HCT116 (cell line): Measurements from ENCODE around the gene PPFIBP1. TPM values are rescaled to one million over a fixed set of nuclear protein-coding genes. Genes with fewer than 3 reads are reported as not detected.

Source experiments
- ATAC-seq: fragments of 200-7000 bp; cut with Tn5 transposase; 2 replicates; pipeline ENCODE4 v1.9.1; 2020; ENCODE audit warnings: mild to moderate bottlenecking, moderate library complexity
- BruUV-seq: library from RNA; stranded (reverse); fragments of 400-500 nt; replicated peaks from 2 replicates; lab custom pipeline; 2021; lab: Mats Ljungman, UMichigan
- CTCF ChIA-PET: fragments of 300-600 bp; sonication (Branson Sonifier 250); formaldehyde crosslinking; loops from one replicate; lab custom pipeline; 2021; ENCODE audit warnings: antibody characterized with exemption; lab: Charles Lee
- POLR2A ChIA-PET: fragments of 300-600, 350-600 bp; sonication (Branson Sonifier 250); formaldehyde crosslinking; loops from one replicate; lab custom pipeline; 2021; ENCODE audit warnings: antibody characterized with exemption; lab: Charles Lee
- RAD21 ChIA-PET, 2 experiments: fragments of 300-600 bp; sonication (Branson Sonifier 250); formaldehyde crosslinking; loops; one replicate each; lab custom pipeline; 2023; ENCODE audit warnings: low total read pairs in 2 of 2; ENCODE audit not compliant: uncharacterized antibody in 2 of 2, unreplicated experiment in 2 of 2, low non-redundant PET in 1 of 2; lab: Charles Lee
- DNase-seq: peaks from one replicate; pipeline ENCODE4 v3.0.0-alpha.2; 2010; ENCODE audit warnings: low read depth, low spot score
- H2AFZ ChIP-seq: fragments of 200-600 bp; shearing (Covaris generic), sonication (generic); 2 replicates; pipeline ENCODE4 v1.6.1; 2017; ENCODE audit warnings: low read depth, mixed run types, mixed read lengths, antibody characterized with exemption, low read length; ENCODE audit not compliant: poor library complexity, severe bottlenecking
- H3K27ac ChIP-seq: 2 replicates; pipeline ENCODE4 v1.5.1; 2012; ENCODE audit warnings: low read depth, low read length
- H3K27me3 ChIP-seq: fragments of 200-600 bp; sonication (generic); 2 replicates; pipeline ENCODE4 v1.6.1; 2016; ENCODE audit warnings: mixed run types, low read length, mixed read lengths; ENCODE audit not compliant: insufficient read depth
- H3K36me3 ChIP-seq, 2 experiments: fragments of 200-500 bp in 1 of 2; fragments of 200-600 bp in 1 of 2; sonication (Bioruptor generic) in 1 of 2; sonication (generic) in 1 of 2; 2 replicates each; pipeline versions ENCODE4 v1.5.1 to v1.6.1; 2014 to 2016; ENCODE audit warnings: low read length in 2 of 2, inconsistent platforms in 1 of 2, mixed read lengths in 1 of 2, mixed run types in 1 of 2; ENCODE audit not compliant: insufficient read depth in 2 of 2, control insufficient read depth in 1 of 2
- H3K4me1 ChIP-seq, 2 experiments: fragments of 200-600 bp in 1 of 2; sonication (generic) in 1 of 2; 2 replicates each; pipeline versions ENCODE4 v1.5.1 to v1.6.1; 2012 to 2017; ENCODE audit warnings: low read length in 2 of 2, inconsistent platforms in 1 of 2, mild to moderate bottlenecking in 1 of 2, mixed read lengths in 1 of 2, mixed run types in 1 of 2, moderate library complexity in 1 of 2; ENCODE audit not compliant: insufficient read depth in 2 of 2, control insufficient read depth in 1 of 2
- H3K4me2 ChIP-seq: fragments of 200-600 bp; sonication (generic); 2 replicates; pipeline ENCODE4 v1.6.1; 2017; ENCODE audit warnings: mixed run types, low read length, mixed read lengths
- H3K4me3 ChIP-seq, 2 experiments: fragments of 200-600 bp in 1 of 2; sonication (generic) in 1 of 2; replicated peaks in 1 of 2; 2 replicates each; pipeline ENCODE4 v1.5.1; 2011 to 2016; ENCODE audit warnings: low read length in 2 of 2, control low read depth in 1 of 2, low read depth in 1 of 2, mild to moderate bottlenecking in 1 of 2, mixed read lengths in 1 of 2, mixed run types in 1 of 2
- H3K79me2 ChIP-seq: fragments of 200-600 bp; sonication (generic); 2 replicates; pipeline ENCODE4 v1.6.1; 2017; ENCODE audit warnings: mild to moderate bottlenecking, mixed run types, low read length, moderate library complexity, mixed read lengths; ENCODE audit not compliant: insufficient read depth
- H3K9ac ChIP-seq: fragments of 200-600 bp; sonication (generic); 2 replicates; pipeline ENCODE4 v1.6.1; 2016; ENCODE audit warnings: low read length, mixed read lengths
- H3K9me2 ChIP-seq: fragments of 200-600 bp; sonication (generic), shearing (Covaris generic); 2 replicates; pipeline ENCODE4 v1.6.1; 2017; ENCODE audit warnings: mixed run types, mild to moderate bottlenecking, moderate library complexity; ENCODE audit not compliant: insufficient read depth
- H3K9me3 ChIP-seq, 2 experiments: fragments of 200-500 bp in 1 of 2; fragments of 200-600 bp in 1 of 2; sonication (Bioruptor generic) in 1 of 2; sonication (generic) in 1 of 2; 2 replicates each; pipeline ENCODE4 v1.6.1; 2014 to 2017; ENCODE audit warnings: low read length in 2 of 2, mixed read lengths in 2 of 2, inconsistent platforms in 1 of 2, low read depth in 1 of 2, mild to moderate bottlenecking in 1 of 2, mixed run types in 1 of 2, moderate library complexity in 1 of 2; ENCODE audit not compliant: control insufficient read depth in 1 of 2, insufficient read depth in 1 of 2
- H4K20me1 ChIP-seq: fragments of 200-600 bp; sonication (generic), shearing (Covaris generic); 2 replicates; pipeline ENCODE4 v1.6.1; 2017; ENCODE audit warnings: mixed run types, mild to moderate bottlenecking, moderate library complexity; ENCODE audit not compliant: insufficient read depth
- ATF3 ChIP-seq: IDR thresholded peaks from 2 replicates; pipeline ENCODE4 v1.6.1; 2012
- CBX3 ChIP-seq: IDR thresholded peaks from 2 replicates; pipeline ENCODE4 v1.6.1; 2012; ENCODE audit warnings: low read depth
- EGR1 ChIP-seq: IDR thresholded peaks from 2 replicates; pipeline ENCODE4 v1.6.1; 2012; ENCODE audit warnings: low read depth
- FOSL1 ChIP-seq: IDR thresholded peaks from 2 replicates; pipeline ENCODE4 v1.6.1; 2012; ENCODE audit warnings: low read depth
- POLR2AphosphoS5 ChIP-seq: IDR thresholded peaks from 2 replicates; pipeline ENCODE4 v1.6.1; 2011; ENCODE audit warnings: mild to moderate bottlenecking, low read depth, low read length, moderate library complexity
- SIN3A ChIP-seq: IDR thresholded peaks from 2 replicates; pipeline ENCODE4 v1.6.1; 2012; ENCODE audit warnings: low read depth
- SP1 ChIP-seq: IDR thresholded peaks from 2 replicates; pipeline ENCODE4 v1.6.1; 2012; ENCODE audit warnings: low read depth
- SRF ChIP-seq: IDR thresholded peaks from 2 replicates; pipeline ENCODE4 v1.6.1; 2012; ENCODE audit warnings: low read depth
- TCF7L2 ChIP-seq: IDR thresholded peaks from 2 replicates; pipeline ENCODE4 v1.7.0; 2011; ENCODE audit warnings: borderline replicate concordance, inconsistent platforms; ENCODE audit not compliant: insufficient read depth, insufficient read length; ENCODE audit errors: extremely low read depth
- YY1 ChIP-seq: IDR thresholded peaks from 2 replicates; pipeline ENCODE4 v1.6.1; 2011; ENCODE audit warnings: low read length, low read depth, moderate library complexity, mild to moderate bottlenecking; ENCODE audit not compliant: insufficient replicate concordance; ENCODE audit errors: extremely low read depth
- ZFX ChIP-seq: fragments of 450-650 bp; IDR thresholded peaks from 2 replicates; pipeline ENCODE4 v1.6.1; 2017
- ZNF274 ChIP-seq: fragments of 200-500 bp; sonication (Bioruptor generic); IDR thresholded peaks from 2 replicates; pipeline ENCODE4 v1.6.1; 2014; ENCODE audit warnings: mild to moderate bottlenecking, low read depth, low read length, inconsistent platforms
- intact Hi-C: fragments of 100-400 bp; cut with micrococcal nuclease; formaldehyde crosslinking; loops from 2 replicates; pipeline ENCODE4 v1.10.0; 2022
- total RNA-seq: library from RNA; stranded (reverse); gene quantifications from one replicate; pipeline ENCODE4 v1.2.1, GENCODE V29; 2021; ENCODE audit not compliant: unreplicated experiment

PPFIBP1 gene
- total RNA-seq, 1 experiment from 2014 or later, result 102 TPM

- H2AFZ ChIP-seq, result no peak overlapping the region
- CTCF ChIA-PET, result no interaction called here
- H3K4me1 ChIP-seq, result no peaks in the 10 kb centered on the region
- no peaks in the 10 kb centered on the region for H3K9me3 ChIP-seq
- peaks cover 19 to 27% of the 10 kb centered on the region in 2 experiments for H3K36me3 ChIP-seq
- TF ChIP-seq POLR2AphosphoS5, result no peak
- TF ChIP-seq CBX3, result no peak
- no peak for TF ChIP-seq SIN3A
- no peak for TF ChIP-seq ATF3
- no peak for TF ChIP-seq SP1
- TF ChIP-seq ZFX, result no peak
- TF ChIP-seq ZNF274, result no peak
- TF ChIP-seq EGR1, result no peak
- no peak overlapping the region for H3K4me3 ChIP-seq
- intact Hi-C loops, result no loop called here
- POLR2A ChIA-PET, result no interaction called here
- BruUV-seq, result no TSS peak
- no peak overlapping the region for H3K27ac ChIP-seq
- RAD21 ChIA-PET, result no interaction called here
- no peak for DNase-seq
- H3K9me2 ChIP-seq, result no peaks in the 10 kb centered on the region
- no peak overlapping the region for H3K4me2 ChIP-seq
- H4K20me1 ChIP-seq, result no peaks in the 10 kb centered on the region
- no peaks in the 10 kb centered on the region for H3K27me3 ChIP-seq
- H3K9ac ChIP-seq, result no peak overlapping the region
- no peak for ATAC-seq
- no peaks in the 10 kb centered on the region for H3K79me2 ChIP-seq
Measured at GRCh38 chr12:27688671-27689070, 164.7 kb downstream of the PPFIBP1 start.

GRCh38 chr12:27689558-27690180 lies 165.7 kb downstream of the PPFIBP1 start:
- no peak overlapping the region for H3K9ac ChIP-seq
- ChIA-PET CTCF (no interaction called here), RAD21 (no interaction called here), POLR2A (no interaction called here)
- no peaks in the 10 kb centered on the region for H3K9me2 ChIP-seq
- TF ChIP-seq SRF, result no peak
- TF ChIP-seq TCF7L2, result no peak
- no peak for TF ChIP-seq FOSL1
- no peak for TF ChIP-seq YY1
- H3K36me3 ChIP-seq, result peaks cover 19 to 27% of the 10 kb centered on the region in 2 experiments
- no peaks in the 10 kb centered on the region for H3K4me1 ChIP-seq
- intact Hi-C loops, result no loop called here
- H3K79me2 ChIP-seq, result no peaks in the 10 kb centered on the region
- H3K27ac ChIP-seq, result no peak overlapping the region
- H3K4me2 ChIP-seq, result no peak overlapping the region
- H3K27me3 ChIP-seq, result no peaks in the 10 kb centered on the region
- ATAC-seq (no peak), DNase-seq (no peak)
- no peak overlapping the region for H2AFZ ChIP-seq
- no peak overlapping the region for H3K4me3 ChIP-seq
- BruUV-seq, result no TSS peak
- H4K20me1 ChIP-seq, result no peaks in the 10 kb centered on the region
- H3K9me3 ChIP-seq, result no peaks in the 10 kb centered on the region
